HG03354 (cell line): ENCODE measurements around the gene TMEM184A.

Experiments used
- ATAC-seq: cut with Tn5 transposase; IDR thresholded peaks from one replicate; pipeline ENCODE4 v1.9.1; 2021; ENCODE audit warnings: mild to moderate bottlenecking; ENCODE audit not compliant: unreplicated experiment, poor library complexity, severe bottlenecking

Gene TMEM184A

GRCh38 chr7:1555046-1555812 is 776 bp downstream of the TMEM184A start:
- ATAC-seq = no peak

- no peak for ATAC-seq
Measured at GRCh38 chr7:1554333-1555045, 1.5 kb downstream of the TMEM184A start.

GRCh38 chr7:1553512-1554210 is 2.3 kb downstream of the TMEM184A start:
- no peak for ATAC-seq

DNA sequence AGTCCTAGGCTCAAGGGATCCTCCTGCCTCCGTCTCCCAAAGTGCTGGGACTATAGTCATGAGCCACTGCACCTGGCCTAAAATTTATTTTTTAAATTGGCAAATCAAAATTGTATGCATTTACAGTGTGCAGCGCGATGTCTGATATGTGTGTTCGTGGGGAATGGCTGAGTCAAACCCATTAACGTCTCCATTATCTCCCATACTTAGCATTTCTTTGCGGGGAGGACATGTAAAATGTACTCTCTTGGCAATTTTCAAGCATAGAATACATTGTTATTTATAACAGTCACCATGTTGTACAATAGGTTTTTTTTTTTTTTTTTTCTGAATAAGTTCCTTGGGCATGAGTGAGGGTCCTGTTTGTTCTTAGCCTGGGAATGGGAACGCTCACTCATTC is 3.8 kb downstream of the TMEM184A start:
- no peak for ATAC-seq

GRCh38 chr7:1550846-1551155 is 5.2 kb downstream of the TMEM184A start:
- ATAC-seq = no peak

DNA sequence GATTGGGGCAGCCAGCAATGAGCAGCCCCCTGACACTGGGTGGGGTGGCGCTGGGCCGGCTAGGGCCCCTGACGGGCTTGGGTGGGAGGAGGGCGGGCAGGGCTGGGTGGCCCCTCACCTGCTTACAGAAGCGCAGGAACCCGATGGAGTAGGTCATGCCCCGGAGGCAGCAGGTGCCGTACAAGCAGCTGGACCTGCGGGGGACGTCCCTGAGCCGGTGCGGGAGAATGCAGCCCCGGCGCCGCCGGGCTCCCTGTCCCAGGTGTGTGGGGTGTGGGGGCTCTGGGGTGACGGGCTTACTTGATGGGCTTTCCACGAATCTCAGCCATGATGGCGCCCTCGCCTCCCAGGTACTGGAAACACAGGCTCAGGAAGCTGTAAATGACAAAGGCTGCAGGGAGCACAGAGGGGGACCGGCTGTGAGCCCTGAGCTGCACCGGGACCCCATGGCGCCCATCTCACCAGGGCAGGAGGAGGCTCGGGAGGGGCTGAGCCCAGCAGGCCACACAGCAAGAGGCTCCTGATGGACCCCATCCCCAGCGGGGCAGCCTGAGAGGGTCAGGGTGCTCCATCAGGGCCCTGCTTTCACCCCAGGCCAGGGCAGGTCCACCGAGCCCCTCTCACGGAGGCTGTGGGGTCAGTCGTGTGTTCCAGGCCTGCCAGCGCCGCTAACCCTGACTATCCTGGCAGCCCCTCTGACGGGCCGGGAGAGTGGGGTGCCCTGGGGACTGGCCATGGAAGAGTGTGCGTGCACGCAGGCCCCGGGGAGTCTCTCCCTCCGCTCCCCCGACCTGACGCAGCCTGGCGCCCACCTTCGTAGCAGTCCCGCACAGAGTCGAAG is 5.8 kb downstream of the TMEM184A start:
- ATAC-seq = no peak

- ATAC-seq = no peak
Measured at GRCh38 chr7:1549357-1550004, 6.5 kb downstream of the TMEM184A start.

- no peak for ATAC-seq
Measured at GRCh38 chr7:1548944-1549343, 7.1 kb downstream of the TMEM184A start.

DNA sequence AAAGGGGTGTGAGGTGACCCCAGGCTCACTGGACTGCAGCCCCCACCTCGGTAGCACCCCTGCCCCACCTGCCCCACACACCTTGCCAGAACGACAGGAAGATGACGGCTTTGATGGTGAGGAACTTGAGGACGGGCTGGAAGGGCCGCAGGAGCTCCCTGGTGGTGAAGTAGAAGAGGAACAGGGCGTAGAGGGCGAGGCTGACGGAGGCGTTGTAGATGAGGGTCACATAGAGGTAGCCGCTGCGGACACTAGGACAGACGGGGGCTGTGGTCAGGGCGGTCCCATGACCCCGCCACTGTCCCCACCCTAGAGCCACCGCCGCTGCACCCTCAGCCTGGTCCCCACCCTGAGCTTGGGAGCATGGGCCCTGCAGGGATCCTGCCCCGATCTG is 7.6 kb downstream of the TMEM184A start:
- no peak for ATAC-seq

DNA sequence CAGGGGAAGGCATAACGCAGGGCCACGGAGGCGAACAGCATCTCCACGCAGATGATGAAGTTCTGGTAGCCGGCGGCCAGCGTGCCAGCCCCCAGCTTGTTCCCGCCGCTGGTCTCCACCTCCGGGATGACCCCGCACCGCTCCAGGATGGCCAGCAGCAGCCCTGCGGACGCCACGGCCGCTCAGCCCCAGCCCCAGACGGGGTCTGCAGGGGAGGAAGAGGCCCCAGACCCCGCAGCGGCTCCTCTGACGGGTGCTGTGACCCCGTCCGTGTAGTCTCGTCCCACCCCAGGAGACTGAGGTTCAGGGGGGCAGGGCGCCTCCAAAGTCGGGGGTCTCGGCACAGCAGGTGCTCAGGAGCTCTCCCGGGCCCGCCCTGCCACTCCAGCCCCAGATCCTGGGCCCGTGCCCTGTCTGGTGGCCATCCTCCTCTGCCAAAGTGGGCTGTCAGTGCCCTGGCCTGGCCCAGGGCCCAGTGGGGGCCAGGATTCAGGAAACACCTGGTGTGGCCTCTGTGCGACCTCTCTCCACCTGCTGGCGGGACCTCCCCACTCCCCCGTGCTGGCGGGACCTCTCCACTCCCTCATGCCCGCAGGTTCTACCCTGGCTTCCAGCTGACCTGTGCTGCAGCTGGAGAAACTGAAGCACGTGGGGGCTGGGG is 8.1 kb downstream of the TMEM184A start:
- ATAC-seq = no peak

- no peak for ATAC-seq
Measured at GRCh38 chr7:1546909-1547776, 8.9 kb downstream of the TMEM184A start.

GRCh38 chr7:1546274-1546908 is 9.6 kb downstream of the TMEM184A start:
- ATAC-seq = no peak

DNA sequence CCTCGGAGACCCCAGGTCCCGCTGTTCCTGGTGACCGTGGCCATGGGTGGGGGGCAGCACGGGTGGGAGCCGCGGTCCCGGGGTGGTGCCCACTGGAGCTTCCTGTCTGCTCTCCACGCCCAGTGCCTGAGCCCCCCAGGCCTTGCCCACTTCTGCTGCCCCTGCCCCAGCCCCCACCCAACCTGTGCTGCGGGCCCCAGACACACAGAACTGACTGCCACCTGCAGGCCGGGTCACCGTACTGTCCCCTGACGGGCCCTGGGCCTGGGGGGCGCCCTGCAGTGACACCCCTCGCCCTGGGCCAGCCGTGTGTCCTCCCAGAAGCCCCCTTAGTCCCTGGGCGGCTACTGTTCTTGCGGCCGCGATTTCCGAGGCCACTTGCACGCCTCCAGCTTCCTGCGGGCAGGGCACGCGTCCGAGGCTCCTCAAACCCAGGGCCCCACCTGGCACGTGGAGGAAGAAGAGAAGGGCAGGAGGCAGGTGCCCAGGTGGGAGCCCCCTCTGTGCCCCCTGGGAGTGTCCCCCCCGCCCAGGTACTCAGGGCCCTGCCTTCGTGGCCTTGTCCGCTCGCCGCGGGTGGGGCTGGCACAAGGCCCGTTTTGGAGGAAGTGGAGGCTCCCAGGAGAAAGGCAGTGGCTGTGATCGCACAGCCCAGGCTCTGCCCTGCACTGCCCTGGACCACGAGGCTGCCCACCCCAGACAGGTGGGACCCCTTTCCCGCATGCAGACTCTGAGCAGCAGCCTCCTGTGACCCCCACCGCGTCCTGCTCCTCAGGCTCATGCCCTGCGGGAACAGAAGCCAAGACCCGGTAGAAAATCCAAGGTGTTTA is 10.4 kb downstream of the TMEM184A start:
- ATAC-seq = no peak

DNA sequence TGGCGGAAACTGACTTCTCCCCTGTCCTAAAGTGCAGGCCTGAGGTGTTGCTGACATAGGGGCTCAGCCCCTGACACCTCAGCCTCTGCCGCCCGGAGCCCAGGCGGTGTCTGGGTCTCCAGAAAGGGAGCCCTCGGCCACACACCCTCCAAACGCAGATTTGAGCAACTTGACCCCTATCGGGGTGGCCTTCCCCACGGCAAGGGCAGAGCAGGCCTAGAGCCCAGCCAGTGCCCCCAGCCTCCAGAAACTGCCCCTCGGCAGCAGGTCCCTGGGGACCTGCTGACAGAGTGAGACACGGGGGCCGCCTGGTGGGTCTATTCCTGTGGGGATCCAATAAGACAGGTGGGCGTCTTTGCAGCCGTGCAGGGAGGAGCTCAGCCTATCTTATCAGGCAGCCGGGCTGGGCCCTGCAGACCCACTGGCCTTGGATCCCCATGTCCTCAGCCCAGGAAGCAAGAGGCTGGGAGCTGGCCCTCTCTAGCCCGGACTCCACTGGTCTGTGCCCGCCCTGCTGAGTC is 11.0 kb downstream of the TMEM184A start:
- no peak for ATAC-seq

- ATAC-seq = no peak
Measured at GRCh38 chr7:1544178-1544895, 11.7 kb downstream of the TMEM184A start.

DNA sequence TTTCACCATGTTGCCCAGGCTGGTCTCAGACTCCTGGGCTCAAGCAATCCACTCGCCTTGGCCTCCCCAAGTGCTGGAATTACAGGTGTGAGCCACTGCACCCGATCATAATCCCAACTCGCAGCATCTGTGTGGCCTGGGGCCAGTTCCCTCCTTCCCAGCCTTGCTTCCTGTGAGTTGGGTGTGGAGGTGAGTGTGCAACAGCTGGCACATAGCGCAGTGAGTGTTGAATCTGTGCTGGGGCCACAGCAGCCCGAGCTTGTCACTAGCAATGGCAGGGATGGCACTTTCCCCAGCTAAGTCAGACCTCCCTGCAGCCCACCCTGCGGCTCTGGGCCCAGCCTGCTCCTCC is 12.2 kb downstream of the TMEM184A start:
- ATAC-seq = no peak
